ENCODE results near the gene FOXC1.

DNA sequence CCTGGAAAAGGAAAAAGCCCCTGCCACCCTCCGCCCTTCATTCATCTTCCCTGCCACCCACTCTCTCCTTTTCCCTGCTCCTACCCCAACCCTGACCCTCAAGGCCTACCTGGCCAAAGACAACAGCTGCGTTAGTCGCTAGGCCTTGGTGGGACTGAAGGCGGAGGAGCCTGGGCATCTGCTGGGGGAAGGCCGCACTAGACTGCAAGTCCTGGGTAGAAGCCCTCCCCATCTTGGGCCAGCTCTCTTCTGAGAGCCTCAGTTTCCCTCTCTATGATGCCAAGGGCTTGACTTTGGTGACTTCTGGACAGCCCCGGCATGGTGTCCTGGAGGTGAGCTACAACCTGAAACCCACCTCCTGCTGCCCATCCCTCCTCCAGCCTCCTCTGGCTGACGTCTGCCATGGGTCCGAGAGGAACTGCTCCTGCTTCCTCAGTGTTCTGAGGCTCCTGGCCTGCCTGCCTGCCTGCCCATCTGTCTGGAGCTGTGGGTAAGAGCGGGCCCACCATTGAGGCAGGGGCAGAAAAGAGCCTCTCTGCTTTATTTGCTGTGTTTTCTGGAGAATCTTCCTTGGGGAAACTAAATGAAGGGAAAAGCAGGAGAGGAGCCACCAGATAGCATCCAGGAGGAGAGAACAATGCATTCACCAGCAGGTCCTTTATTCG is 7.5 kb upstream of the FOXC1 start:
- TF ChIP-seq GATA3 (IDR thresholded peaks at IDR 0.05; ENCODE audit: low read depth, low read length) (no peak), GATA2 (IDR thresholded peaks at IDR 0.05; ENCODE audit: low read depth, low read length) (no peak)

All from SH-SY5Y (cell line).